Measurements from ENCODE around the gene RNF169.
A peak's percentile ranks its signal among the peaks of the same experiment; 100 is the strongest.
"Not testable (repeated sequence)": the region's sequence is repeated elsewhere in the genome, so short reads cannot be mapped to it uniquely, and the experiment has no call there.

Gene RNF169

GRCh38 chr11:74726547-74727182, 22.0 kb upstream of the RNF169 start:
- peak in 1 of 2 donors; percentile 26 for DNase-seq (ENCODE audit: low read depth in 2 of 2)

- DNase-seq (ENCODE audit: low read depth in 2 of 2): no peak
Observed at GRCh38 chr11:74729397-74729796, 19.3 kb upstream of the RNF169 start.

DNA sequence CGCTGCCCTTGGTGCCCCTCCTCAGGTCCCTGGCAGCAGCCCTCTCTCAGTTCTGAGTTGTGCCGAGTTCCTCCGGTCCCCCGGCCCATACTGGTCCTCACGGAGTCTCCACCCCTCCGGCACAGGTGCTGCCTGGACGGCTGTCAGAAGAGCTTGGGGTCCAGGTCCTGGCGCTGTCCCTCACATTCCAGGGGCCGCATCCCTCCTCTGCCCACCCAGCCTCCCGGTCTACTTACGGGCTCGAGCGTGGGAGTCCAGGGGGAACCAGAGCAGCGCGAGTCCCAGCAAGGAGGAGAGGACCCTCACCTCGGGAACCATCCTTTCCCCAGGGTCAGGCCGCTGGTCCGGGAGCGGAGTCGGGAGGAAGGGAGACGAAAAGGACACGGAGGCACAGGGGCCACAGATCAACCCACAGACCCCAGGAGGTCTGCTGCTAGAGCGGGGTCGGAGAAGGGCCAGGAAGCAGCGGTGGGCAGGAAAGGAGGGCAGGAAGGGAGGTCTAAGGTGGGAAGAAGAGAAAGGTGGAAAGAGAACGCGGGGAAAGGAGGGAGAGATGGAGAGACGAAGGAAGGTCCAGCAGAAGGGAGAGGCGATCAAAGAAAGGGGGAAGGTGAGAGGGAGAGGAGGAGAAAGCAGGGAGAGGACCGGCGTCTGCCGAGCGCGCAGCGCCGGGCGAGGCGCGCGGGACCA, 17.9 kb upstream of the RNF169 start:
- DNase-seq (ENCODE audit: low read depth in 2 of 2): no peak

DNA sequence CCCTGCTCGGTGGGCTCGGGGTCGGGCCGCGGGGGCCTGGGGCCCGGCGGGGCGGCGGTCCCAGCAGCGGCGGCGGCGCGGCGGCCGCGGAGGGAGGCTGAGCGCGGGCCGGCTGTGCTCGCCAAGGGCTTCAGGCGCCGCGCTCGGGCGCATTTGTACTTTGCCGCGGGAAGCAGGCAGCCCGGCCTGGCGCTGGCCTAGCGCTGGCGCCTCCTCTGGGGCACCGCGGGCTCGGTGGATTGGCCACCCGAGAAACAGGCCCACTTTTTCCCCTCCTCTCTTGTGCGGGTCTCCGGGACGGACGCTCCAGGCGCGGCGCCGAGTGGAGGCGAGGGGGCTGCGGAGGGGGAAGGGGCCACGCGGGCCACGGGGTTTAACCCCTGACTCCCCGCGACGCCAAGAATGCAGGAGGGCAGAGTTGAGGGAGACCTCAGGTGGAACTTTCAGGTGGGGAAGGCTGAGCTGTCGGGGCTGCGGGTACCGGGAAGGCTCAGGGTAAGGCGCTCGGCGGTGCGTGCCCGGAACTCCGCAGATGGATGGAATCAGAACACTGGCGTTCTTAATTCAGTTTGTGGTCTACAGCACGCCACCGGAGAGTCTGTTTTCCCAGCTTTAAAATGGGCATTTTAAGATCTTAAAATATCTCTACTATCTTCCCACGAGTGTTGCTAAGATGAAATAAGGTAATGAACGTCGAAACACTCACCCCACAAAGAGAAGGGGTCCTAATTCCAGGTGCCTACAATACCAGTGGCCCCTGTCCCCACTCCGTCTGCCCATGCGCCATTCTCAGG, 17.2 kb upstream of the RNF169 start, which contains the start of gene CHRDL2:
Gene CHRDL2, minus strand, starts transcription at position 126 of the 794 bp plus-strand sequence. CDS start 538 bp downstream, outside the sequence.
- no peak for DNase-seq (ENCODE audit: low read depth in 2 of 2)

DNA sequence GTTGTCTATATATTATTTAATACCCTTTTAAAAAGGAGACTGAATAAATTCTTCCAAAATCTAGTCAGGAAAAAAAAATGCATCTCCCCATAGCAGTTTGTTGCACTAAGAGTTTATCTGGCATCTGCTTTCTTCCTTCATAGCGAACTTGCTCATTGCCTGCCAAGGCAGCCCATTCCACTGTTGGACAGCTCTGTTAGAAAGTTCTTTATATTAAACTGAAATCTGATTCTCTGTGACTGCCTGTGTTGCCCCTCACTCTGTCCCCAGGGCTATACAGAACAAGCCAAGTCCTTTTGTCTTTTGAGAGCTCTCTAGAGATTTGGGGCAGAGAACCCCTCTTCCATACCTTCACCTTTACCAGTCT, 14.1 kb upstream of the RNF169 start:
- DNase-seq (ENCODE audit: low read depth in 2 of 2): no peak

DNA sequence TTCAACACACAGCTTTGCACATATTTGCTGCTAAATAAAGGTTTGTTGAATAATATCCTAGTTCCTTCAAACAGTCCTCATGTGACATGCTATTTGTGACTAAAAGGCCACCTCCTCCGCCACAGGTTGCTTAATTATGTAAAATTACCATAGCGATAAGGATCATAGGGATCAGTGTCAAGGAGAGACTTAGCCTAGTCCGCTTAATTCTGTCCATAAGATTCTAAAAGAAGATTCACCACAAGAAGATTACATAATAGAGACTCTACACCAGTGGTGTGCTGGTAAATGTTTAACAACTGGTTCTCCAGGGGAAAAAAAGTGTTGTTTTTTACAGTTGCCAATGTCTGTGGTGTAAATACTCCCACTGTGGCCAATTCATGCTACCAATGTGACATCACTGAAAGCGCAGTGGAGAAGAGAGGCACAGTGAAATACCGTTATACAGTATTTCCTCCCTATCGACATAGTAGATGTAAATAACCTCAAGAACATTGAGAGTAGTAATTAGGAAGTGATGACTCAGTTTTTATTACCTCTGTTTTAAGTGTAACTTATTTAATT, 13.2 kb upstream of the RNF169 start:
- DNase-seq (ENCODE audit: low read depth in 2 of 2): no peak

DNA sequence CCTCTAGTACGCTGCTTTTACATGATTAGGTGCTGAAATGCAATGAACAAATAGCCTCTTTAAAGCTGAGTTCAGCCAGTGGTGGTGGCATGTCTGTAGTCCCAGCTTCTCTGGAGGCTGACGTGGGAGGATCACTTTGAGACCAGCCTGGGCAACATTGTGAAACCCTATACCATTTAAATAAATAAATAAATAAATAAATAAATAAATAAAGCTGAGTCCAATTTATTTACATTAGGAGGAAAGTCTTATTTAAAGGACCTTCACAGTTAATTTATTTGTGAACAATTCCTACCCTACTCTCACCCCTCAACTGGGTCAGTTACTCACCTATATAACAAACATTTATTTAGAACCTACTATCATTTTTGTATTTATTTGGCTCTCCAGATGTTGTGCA, 12.6 kb upstream of the RNF169 start:
- DNase-seq (ENCODE audit: low read depth in 2 of 2): no peak

- peak in 1 of 2 donors; percentile 14 for DNase-seq (ENCODE audit: low read depth in 2 of 2)
Observed at GRCh38 chr11:74739546-74740270, 8.9 kb upstream of the RNF169 start.

GRCh38 chr11:74742070-74742469, 6.6 kb upstream of the RNF169 start:
- DNase-seq (ENCODE audit: low read depth in 2 of 2): no peak

DNA sequence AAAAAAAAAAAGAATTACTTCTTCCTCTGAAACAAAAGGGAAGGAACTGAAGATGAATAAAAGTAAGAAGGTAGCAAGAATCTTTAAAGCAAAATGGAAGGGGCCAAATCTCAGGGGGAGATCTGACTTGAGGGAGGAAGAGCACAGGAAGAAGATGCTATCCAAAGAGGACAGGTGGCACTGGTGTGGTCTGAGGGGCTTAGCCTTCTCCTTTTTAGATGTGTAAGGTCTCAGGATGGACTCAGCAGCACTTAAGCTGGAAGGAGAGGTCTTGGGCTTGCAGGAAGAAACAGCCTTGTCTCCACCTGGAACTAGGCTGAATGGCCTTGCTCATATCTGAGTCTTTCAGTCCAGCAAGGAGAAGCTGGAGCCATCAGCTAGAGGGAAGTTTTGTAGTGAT, 5.0 kb upstream of the RNF169 start:
- DNase-seq (ENCODE audit: low read depth in 2 of 2): no peak

DNA sequence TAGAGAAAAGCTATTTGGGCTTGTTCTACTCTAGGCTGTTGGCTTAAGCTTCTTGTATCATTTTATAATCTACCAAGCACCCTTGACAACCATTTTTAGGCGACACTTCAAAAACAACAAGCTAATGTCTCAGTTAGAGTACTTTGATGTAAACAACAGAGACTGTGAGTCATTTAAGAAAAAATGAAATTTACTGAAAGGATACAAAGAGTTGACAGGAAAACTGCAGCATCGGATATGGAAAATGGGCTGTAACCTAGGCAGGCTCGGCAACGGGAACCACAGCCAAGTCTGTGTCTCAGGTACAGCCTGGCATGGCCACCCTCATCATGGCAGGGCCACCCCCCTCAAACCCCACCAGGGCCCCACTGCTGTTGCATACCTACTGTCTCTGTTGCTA, 4.4 kb upstream of the RNF169 start:
- DNase-seq (ENCODE audit: low read depth in 2 of 2): no peak

- no peak for DNase-seq (ENCODE audit: low read depth in 2 of 2)
Observed at GRCh38 chr11:74746868-74747267, 1.8 kb upstream of the RNF169 start.

DNA sequence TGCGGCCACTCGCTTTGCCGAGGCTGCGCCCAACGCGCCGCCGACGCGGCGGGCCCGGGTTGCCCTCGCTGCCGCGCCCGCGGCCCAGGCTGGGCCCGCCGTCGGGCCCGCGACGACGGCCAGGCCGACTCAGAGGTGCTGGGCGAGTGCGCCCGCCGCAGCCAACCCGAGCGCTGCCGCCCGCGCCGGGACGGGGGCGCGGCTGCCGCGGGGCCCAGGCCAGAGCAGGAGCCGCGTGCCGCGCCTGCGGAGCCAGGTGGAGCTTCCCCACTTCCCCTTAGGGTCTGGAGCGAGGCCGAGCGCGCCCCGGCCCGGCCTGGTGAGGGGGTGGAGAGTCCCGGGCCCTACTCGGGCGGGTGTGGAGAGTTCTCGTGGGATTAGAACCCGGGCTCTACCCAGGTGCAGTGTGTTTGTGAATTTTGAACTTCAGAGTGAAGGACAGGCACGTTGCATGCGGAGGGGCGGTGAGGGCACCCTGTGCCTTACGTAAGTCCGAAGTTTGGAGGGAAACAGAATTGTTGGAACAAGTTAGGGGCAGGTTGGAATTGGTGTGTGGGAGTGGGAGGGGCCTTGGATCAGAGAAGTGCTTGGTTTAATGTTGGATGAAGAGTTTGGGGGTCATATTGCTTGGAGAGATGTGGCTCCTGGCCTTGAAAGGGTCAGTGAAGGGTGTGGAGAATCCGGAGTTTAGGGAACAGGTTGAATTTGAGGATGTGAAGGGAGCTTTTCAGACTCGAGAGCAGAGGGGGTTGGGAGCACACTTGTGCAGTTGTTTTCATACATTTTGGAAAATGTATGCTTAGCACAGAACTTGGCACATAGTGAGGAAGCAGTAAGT, 697 bp downstream of the RNF169 start:
- peak in 1 of 2 donors; percentile 10 for DNase-seq (ENCODE audit: low read depth in 2 of 2)

- no peak for DNase-seq (ENCODE audit: low read depth in 2 of 2)
Observed at GRCh38 chr11:74749965-74750296, 1.3 kb downstream of the RNF169 start.

DNA sequence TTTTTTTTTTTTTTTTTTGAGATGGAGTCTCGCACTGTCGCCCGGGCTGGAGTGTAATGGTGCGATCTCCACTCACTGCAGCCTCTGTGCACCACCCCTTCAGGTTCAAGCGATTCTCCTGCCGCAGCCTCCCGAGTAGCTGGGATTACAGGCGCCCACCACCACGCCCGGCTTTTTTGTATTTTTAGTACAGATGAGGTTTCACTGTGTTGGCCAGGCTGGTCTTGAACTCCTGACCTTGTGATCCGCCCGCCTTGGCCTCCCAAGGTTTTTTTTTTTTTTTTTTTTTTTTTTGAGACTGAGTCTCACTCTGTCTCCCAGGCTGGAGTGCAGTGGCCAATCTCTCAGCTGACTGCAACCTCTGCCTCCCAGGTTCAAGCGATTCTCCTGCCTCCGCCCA, 1.9 kb downstream of the RNF169 start:
- not testable (repeated sequence) for DNase-seq (ENCODE audit: low read depth in 2 of 2)

DNA sequence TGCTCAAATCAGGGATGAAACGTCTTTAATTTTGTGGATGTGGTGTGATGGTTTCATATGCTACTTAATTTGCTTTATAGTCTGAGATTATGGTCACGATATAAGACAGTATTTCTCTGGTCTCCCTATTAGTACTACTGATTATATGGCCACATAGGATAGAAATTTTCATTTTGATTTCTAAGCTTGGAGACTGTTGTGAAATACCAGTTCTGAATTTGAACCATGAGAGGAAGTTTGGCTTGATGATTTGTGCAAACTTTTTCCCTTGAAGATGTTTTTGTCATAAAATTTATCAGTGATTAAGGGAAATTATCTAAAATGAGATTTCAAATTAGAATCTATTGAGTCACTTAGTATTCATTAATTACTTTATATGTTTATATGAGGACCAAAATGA, 2.7 kb downstream of the RNF169 start:
- no peak for DNase-seq (ENCODE audit: low read depth in 2 of 2)

DNA sequence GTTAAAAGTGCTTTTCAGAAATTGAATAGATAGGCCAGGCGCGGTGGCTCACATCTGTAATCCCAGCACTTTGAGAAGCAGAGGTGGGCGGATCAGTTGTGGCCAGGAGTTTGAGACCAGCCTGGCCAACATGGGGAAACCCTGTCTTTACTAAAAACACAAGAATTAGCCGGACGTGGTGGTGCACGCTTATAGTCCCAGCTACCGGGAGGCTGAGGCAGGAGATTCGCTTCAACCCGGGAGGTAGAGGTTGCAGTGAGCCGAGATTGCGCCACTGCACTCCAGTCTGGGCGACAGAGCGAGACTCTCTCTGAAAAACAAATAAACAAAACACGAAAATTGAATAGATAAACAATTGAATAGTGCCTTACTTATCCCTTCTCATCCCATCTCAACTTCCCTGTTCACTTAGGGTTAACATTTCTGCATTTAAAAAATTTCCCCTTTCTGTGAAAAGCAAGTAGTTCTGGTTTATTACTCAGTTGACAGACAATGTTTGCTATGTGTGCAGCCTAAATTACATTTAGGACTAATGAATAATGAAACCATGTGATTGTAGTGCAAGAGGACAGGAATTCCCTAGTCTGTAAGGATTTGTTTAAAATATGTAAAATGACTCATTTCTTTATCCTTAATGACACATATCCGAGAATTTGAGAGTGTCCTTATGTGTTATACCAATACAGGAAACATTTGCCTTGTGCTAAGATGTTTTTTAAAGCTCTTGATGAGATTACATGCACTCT, 6.0 kb downstream of the RNF169 start:
- no peak for DNase-seq (ENCODE audit: low read depth in 2 of 2)

DNA sequence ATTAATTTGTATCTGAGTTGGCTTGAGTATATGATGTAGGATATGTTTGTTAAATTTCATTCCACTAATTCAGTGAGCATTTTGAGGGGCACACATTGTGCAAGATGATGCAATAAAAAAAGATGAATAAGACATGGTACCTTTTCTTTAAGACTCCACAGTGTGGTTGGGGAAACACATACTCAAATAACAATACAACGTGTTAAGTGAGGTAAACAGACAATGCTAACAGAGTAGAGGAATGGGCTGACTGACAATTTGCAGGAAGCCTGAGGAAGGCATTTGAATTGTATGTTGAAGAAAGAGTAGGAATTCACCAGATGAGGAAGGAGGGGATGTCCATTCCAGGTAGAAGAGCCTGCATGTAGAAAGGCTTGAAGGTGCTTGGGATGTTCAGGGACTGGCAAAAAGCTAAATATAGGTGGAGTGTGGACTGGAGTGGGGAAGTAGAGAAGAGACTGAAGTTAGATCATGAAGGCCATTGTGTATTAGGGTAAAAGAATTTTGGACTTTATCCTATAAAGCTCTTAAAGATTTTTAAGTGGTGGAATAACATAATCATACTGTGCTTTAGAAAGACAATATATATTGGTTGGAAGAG, 6.8 kb downstream of the RNF169 start:
- no peak for DNase-seq (ENCODE audit: low read depth in 2 of 2)

DNA sequence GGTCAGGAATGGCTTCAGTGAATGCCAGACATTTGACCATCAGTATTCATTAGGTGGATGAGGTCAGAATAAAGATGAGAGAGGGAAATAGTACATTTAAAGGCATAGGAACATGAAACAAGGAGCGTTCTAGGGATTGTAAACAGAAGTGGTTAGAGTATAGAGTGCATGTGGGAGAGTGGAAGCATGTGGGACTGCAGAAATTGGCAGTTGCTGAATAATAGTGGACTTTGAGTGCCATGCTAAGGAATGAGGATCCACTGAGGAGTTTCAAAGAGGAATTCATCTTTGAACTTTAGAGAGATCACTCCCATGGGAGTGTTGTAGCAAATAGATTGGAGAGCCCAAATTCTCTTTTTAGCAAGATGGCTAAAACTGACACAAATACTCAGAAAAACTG, 7.9 kb downstream of the RNF169 start:
- no peak for DNase-seq (ENCODE audit: low read depth in 2 of 2)

DNA sequence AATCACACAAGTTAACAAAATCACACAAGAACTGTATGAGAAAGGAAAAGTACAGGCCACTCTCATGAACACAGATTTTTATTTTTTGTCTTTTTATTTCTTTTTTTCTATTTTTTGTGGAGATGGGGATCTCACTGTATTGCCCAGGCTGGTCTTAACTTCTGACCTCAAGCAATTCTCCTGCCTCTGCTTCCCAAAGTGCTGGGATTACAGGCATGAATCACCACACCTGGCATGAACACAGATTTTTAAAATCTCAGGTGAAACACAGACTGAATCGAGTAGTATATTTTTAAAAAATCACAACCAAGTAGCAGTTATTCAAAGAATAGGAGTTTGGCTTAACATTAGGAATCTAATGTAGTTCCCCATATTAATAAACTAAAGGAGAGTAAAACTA, 18.3 kb downstream of the RNF169 start:
- DNase-seq (ENCODE audit: low read depth in 2 of 2): no peak
